GM23338 (cell line): ENCODE measurements around the gene ATXN7L1. TPM values are rescaled to one million over a fixed set of nuclear protein-coding genes. Genes with fewer than 3 reads are reported as not detected.

Experiments
- ATAC-seq: fragments of 200-7000 bp; cut with Tn5 transposase; 3 replicates; pipeline ENCODE4 v1.9.1; 2020
- DNase-seq: peaks from one replicate; pipeline ENCODE4 v3.0.0-alpha.2; 2015; ENCODE audit warnings: low spot score
- H2AFZ ChIP-seq: fragments of 200-600 bp; sonication (generic); 2 replicates; pipeline ENCODE4 v1.8.0; 2016; ENCODE audit warnings: antibody characterized with exemption, mild to moderate bottlenecking, moderate library complexity
- H3F3A ChIP-seq: fragments of 200-600 bp; sonication (generic); replicated peaks from 2 replicates; pipeline ENCODE4 v1.8.0; 2017; ENCODE audit warnings: antibody characterized with exemption, mixed run types, low read depth
- H3K27ac ChIP-seq: fragments of 200-600 bp; sonication (generic); 2 replicates; pipeline ENCODE4 v1.6.1; 2016; ENCODE audit warnings: low read depth
- H3K27me3 ChIP-seq: fragments of 200-600 bp; sonication (generic); 2 replicates; pipeline ENCODE4 v1.8.0; 2016; ENCODE audit warnings: mild to moderate bottlenecking, mixed run types, moderate library complexity; ENCODE audit not compliant: insufficient read depth
- H3K36me3 ChIP-seq: fragments of 200-600 bp; sonication (generic); 2 replicates; pipeline ENCODE4 v1.8.0; 2016; ENCODE audit warnings: mild to moderate bottlenecking; ENCODE audit not compliant: insufficient read depth
- H3K4me1 ChIP-seq: fragments of 200-600 bp; sonication (generic); 2 replicates; pipeline ENCODE4 v1.8.0; 2016; ENCODE audit warnings: mild to moderate bottlenecking, moderate library complexity; ENCODE audit not compliant: insufficient read depth
- H3K4me2 ChIP-seq: fragments of 200-600 bp; sonication (generic); 2 replicates; pipeline ENCODE4 v1.7.1; 2017; ENCODE audit warnings: mixed run types
- H3K4me3 ChIP-seq: fragments of 200-600 bp; sonication (generic); 2 replicates; pipeline ENCODE4 v1.6.1; 2016; ENCODE audit warnings: mixed run types
- H3K79me2 ChIP-seq: fragments of 200-600 bp; sonication (generic); replicated peaks from 2 replicates; pipeline ENCODE4 v1.8.0; 2017; ENCODE audit warnings: mild to moderate bottlenecking; ENCODE audit not compliant: insufficient read depth
- H3K9me2 ChIP-seq: fragments of 200-600 bp; sonication (generic); 2 replicates; pipeline ENCODE4 v1.8.0; 2017; ENCODE audit not compliant: insufficient read depth
- H4K20me1 ChIP-seq: fragments of 200-600 bp; sonication (generic); replicated peaks from 2 replicates; pipeline ENCODE4 v1.8.0; 2017; ENCODE audit warnings: mild to moderate bottlenecking; ENCODE audit not compliant: insufficient read depth
- H3K27ac Mint-ChIP-seq: 2 replicates; pipeline ENCODE4 v1.8.0; 2020; ENCODE audit warnings: inconsistent platforms, mild to moderate bottlenecking, moderate library complexity, mixed read lengths
- H3K27me3 Mint-ChIP-seq: 3 replicates; pipeline ENCODE4 v1.8.0; 2022; ENCODE audit warnings: low read depth, mild to moderate bottlenecking, moderate library complexity, mixed read lengths, inconsistent platforms; ENCODE audit not compliant: insufficient read depth, poor library complexity
- H3K36me3 Mint-ChIP-seq: 3 replicates; pipeline ENCODE4 v1.8.0; 2021; ENCODE audit warnings: low read depth, mild to moderate bottlenecking, inconsistent platforms, moderate library complexity, mixed read lengths
- H3K4me1 Mint-ChIP-seq: 3 replicates; pipeline ENCODE4 v1.8.0; 2020; ENCODE audit warnings: mild to moderate bottlenecking, inconsistent platforms, mixed read lengths
- H3K4me3 Mint-ChIP-seq: 3 replicates; pipeline ENCODE4 v1.8.0; 2021; ENCODE audit warnings: moderate library complexity, mild to moderate bottlenecking, inconsistent platforms, mixed read lengths
- H3K9me3 Mint-ChIP-seq: 3 replicates; pipeline ENCODE4 v1.8.0; 2020; ENCODE audit warnings: moderate library complexity, mild to moderate bottlenecking, inconsistent platforms, mixed read lengths
- CTCF ChIP-seq, 2 experiments: fragments of 200-600 bp in 1 of 2; sonication (generic) in 1 of 2; conservative IDR thresholded peaks; 2 replicates each; pipeline versions ENCODE4 v1.5.1 to v1.6.1; 2016 to 2017; ENCODE audit warnings: antibody characterized with exemption in 2 of 2, low read depth in 2 of 2, mild to moderate bottlenecking in 2 of 2, moderate library complexity in 1 of 2
- EZH2phosphoT487 ChIP-seq: fragments of 200-600 bp; sonication (generic); IDR thresholded peaks from one replicate; pipeline ENCODE4 v1.8.1; 2018; ENCODE audit warnings: antibody characterized with exemption; ENCODE audit not compliant: unreplicated experiment
- JUNB ChIP-seq: IDR thresholded peaks from one replicate; pipeline ENCODE4 v1.6.1; 2016; ENCODE audit warnings: antibody characterized with exemption; ENCODE audit not compliant: unreplicated experiment
- NANOG ChIP-seq: IDR thresholded peaks from 2 replicates; pipeline ENCODE4 v1.6.1; 2016; ENCODE audit warnings: antibody characterized with exemption, borderline replicate concordance
- REST ChIP-seq: IDR thresholded peaks from one replicate; pipeline ENCODE4 v1.6.1; 2018; ENCODE audit warnings: antibody characterized with exemption; ENCODE audit not compliant: unreplicated experiment
- STAT1 ChIP-seq: IDR thresholded peaks from one replicate; pipeline ENCODE4 v1.6.1; 2016; ENCODE audit warnings: antibody characterized with exemption; ENCODE audit not compliant: unreplicated experiment
- ZNF114 ChIP-seq: fragments of 250-450 bp; sonication (Bioruptor Pico); IDR thresholded peaks from 2 replicates; pipeline ENCODE4 v1.5.0; 2020; ENCODE audit warnings: mild to moderate bottlenecking, moderate library complexity
- ZNF331 ChIP-seq: fragments of 250-450 bp; sonication (Bioruptor Pico); IDR thresholded peaks from 2 replicates; pipeline ENCODE4 v1.5.0; 2020; ENCODE audit warnings: low read depth, mild to moderate bottlenecking, moderate library complexity
- polyA plus RNA-seq: library from polyadenylated mRNA; unstranded; fragments of >200 nt; fragmentation: Nextera tagmentation; extraction: Ambion mirVana; gene quantifications from 2 replicates; pipeline ENCODE4 v1.2.1, GENCODE V29; 2016
- total RNA-seq: library from RNA; depleted of rRNA; stranded (reverse); fragments of >200 nt; shearing (Covaris generic); gene quantifications from 2 replicates; pipeline ENCODE4 v1.2.3, GENCODE V29; 2014
- TF ChIP-seq, protein P1 (sequence below): fragments of 250-450 bp; sonication (Bioruptor Pico); IDR thresholded peaks from 2 replicates; pipeline ENCODE4 v1.5.0; 2020; ENCODE audit warnings: mild to moderate bottlenecking, moderate library complexity

ATXN7L1 gene
- total and polyA plus RNA-seq, 2 experiments from 2014 or later, result 22.8 to 29.8 TPM

DNA sequence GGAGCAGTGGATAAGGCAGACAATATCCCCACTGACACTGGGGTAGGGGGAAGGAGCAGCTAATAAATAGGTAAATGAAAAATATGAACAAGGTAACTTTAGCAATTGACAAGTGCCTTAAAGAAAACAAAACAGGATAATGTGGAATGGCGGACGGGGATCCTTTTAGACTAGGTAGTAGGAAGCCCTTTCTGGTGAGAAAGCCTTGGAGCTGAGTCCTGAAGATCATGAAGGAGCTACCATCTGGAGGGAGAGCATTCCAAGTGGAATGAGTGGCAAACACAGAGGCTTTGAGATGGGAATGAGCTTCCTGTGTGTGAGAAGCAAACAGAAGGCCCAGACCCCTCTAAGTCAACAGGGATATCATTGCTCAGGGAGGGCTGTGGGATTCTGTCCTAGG is 16.0 kb upstream of the ATXN7L1 start:
- H2AFZ ChIP-seq, result no peak overlapping the region
- H3K36me3 ChIP-seq, result no peaks in the 10 kb centered on the region
- no peak overlapping the region for H3K4me3 ChIP-seq
- H3K4me2 ChIP-seq, result no peak overlapping the region; the same call in 1 of the 2 replicates
- no peaks in the 10 kb centered on the region for H3F3A ChIP-seq
- 0 out of 2 replicates have a peak, but pooled peaks cover 6% of the 10 kb centered on the region for H3K9me2 ChIP-seq
- ATAC-seq (no peak), DNase-seq (no peak)
- no peak overlapping the region for H3K27ac Mint-ChIP-seq
- TF ChIP-seq JUNB (no peak), ZNF114 (CRISPR knock-in tag) (no peak)
- H3K4me1 ChIP-seq, result peaks cover 5% of the 10 kb centered on the region; the same call in 1 of the 2 replicates
- peaks cover 10% of the 10 kb centered on the region; the same call in 2 of the 3 replicates for H3K36me3 Mint-ChIP-seq
- H3K27me3 Mint-ChIP-seq, result no peaks in the 10 kb centered on the region
- H3K27me3 ChIP-seq, result no peaks in the 10 kb centered on the region
- peaks cover 27% of the 10 kb centered on the region for H3K4me1 Mint-ChIP-seq
- peaks cover 8% of the 10 kb centered on the region for H3K79me2 ChIP-seq
- H3K27ac ChIP-seq, result no peak overlapping the region
- H4K20me1 ChIP-seq, result no peaks in the 10 kb centered on the region
- no peak overlapping the region for H3K4me3 Mint-ChIP-seq
- H3K9me3 Mint-ChIP-seq, result no peaks in the 10 kb centered on the region

DNA sequence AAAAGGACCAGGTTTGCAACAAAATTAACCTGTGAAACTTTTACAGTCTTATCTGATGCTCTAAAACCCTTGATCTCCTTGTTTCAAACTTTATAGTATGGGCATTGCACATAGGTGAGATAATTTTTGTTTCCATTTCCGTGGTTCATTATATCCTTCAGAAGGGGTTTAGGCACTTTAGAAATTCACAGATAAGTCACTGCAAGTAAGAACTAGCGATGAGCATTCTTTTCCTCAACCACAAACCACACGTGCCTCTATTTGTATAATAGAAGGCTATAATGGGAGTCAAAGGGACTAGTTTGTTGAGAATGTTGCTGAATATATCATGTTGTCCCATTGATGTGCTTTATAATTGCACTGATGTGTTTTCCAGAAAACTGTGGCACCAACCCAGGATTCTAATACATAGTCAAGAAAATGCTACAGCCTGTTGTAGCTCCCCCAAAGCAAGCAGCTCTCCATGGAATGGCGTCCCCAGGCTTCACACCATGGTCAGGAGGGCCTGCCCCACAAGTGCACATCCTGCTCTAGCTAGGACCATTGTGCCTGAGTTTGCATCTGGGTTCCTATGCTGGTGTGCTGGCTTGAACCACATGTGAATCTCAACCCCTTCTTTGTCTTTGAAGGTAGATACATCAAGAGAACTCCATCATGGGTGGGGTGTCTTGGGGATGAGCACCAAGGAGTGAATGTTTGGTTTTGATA is 14.0 kb upstream of the ATXN7L1 start:
- H3F3A ChIP-seq, result no peaks in the 10 kb centered on the region
- TF ChIP-seq NANOG (no peak), ZNF331 (CRISPR knock-in tag) (no peak), CTCF (conservative IDR thresholded peaks at IDR 0.05; ENCODE audit: low read depth in 2 of 2) (no peak), STAT1 (no peak), REST (no peak), EZH2phosphoT487 (no peak)
- TF ChIP-seq, protein P1, sequence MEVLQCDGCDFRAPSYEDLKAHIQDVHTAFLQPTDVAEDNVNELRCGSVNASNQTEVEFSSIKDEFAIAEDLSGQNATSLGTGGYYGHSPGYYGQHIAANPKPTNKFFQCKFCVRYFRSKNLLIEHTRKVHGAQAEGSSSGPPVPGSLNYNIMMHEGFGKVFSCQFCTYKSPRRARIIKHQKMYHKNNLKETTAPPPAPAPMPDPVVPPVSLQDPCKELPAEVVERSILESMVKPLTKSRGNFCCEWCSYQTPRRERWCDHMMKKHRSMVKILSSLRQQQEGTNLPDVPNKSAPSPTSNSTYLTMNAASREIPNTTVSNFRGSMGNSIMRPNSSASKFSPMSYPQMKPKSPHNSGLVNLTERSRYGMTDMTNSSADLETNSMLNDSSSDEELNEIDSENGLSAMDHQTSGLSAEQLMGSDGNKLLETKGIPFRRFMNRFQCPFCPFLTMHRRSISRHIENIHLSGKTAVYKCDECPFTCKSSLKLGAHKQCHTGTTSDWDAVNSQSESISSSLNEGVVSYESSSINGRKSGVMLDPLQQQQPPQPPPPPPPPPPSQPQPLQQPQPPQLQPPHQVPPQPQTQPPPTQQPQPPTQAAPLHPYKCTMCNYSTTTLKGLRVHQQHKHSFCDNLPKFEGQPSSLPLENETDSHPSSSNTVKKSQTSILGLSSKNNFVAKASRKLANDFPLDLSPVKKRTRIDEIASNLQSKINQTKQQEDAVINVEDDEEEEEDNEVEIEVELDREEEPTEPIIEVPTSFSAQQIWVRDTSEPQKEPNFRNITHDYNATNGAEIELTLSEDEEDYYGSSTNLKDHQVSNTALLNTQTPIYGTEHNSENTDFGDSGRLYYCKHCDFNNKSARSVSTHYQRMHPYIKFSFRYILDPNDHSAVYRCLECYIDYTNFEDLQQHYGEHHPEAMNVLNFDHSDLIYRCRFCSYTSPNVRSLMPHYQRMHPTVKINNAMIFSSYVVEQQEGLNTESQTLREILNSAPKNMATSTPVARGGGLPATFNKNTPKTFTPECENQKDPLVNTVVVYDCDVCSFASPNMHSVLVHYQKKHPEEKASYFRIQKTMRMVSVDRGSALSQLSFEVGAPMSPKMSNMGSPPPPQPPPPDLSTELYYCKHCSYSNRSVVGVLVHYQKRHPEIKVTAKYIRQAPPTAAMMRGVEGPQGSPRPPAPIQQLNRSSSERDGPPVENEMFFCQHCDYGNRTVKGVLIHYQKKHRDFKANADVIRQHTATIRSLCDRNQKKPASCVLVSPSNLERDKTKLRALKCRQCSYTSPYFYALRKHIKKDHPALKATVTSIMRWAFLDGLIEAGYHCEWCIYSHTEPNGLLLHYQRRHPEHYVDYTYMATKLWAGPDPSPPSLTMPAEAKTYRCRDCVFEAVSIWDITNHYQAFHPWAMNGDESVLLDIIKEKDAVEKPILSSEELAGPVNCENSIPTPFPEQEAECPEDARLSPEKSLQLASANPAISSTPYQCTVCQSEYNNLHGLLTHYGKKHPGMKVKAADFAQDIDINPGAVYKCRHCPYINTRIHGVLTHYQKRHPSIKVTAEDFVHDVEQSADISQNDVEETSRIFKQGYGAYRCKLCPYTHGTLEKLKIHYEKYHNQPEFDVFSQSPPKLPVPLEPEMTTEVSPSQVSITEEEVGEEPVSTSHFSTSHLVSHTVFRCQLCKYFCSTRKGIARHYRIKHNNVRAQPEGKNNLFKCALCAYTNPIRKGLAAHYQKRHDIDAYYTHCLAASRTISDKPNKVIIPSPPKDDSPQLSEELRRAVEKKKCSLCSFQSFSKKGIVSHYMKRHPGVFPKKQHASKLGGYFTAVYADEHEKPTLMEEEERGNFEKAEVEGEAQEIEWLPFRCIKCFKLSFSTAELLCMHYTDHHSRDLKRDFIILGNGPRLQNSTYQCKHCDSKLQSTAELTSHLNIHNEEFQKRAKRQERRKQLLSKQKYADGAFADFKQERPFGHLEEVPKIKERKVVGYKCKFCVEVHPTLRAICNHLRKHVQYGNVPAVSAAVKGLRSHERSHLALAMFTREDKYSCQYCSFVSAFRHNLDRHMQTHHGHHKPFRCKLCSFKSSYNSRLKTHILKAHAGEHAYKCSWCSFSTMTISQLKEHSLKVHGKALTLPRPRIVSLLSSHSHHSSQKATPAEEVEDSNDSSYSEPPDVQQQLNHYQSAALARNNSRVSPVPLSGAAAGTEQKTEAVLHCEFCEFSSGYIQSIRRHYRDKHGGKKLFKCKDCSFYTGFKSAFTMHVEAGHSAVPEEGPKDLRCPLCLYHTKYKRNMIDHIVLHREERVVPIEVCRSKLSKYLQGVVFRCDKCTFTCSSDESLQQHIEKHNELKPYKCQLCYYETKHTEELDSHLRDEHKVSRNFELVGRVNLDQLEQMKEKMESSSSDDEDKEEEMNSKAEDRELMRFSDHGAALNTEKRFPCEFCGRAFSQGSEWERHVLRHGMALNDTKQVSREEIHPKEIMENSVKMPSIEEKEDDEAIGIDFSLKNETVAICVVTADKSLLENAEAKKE, result no peak
- 0 out of 2 replicates have a peak, but pooled peaks cover 6% of the 10 kb centered on the region for H3K9me2 ChIP-seq
- H3K36me3 ChIP-seq, result no peaks in the 10 kb centered on the region
- no peak overlapping the region for H3K27ac ChIP-seq
- Mint-ChIP-seq H3K4me1 (peaks cover 28% of the 10 kb centered on the region), H3K4me3 (no peak overlapping the region), H3K27ac (no peak overlapping the region), H3K9me3 (no peaks in the 10 kb centered on the region), H3K36me3 (peaks cover 10% of the 10 kb centered on the region; the same call in 2 of the 3 replicates), H3K27me3 (no peaks in the 10 kb centered on the region)
- no peaks in the 10 kb centered on the region for H4K20me1 ChIP-seq
- peaks cover 22% of the 10 kb centered on the region for H3K79me2 ChIP-seq
- DNase-seq (no peak), ATAC-seq (no peak)
- H3K4me3 ChIP-seq, result no peak overlapping the region
- H3K27me3 ChIP-seq, result no peaks in the 10 kb centered on the region
- no peak overlapping the region for H3K4me2 ChIP-seq
- peaks cover 5% of the 10 kb centered on the region; the same call in 1 of the 2 replicates for H3K4me1 ChIP-seq
- no peak overlapping the region for H2AFZ ChIP-seq
